CD4-positive, alpha-beta T cell (primary cell): ENCODE measurements around the gene DEFB118. TPM values are rescaled to one million over a fixed set of nuclear protein-coding genes. Genes with fewer than 3 reads are reported as not detected.

Experiments used
- ATAC-seq: fragments of 200-7000 bp; cut with Tn5 transposase; one replicate; pipeline ENCODE4 v1.10.0; 2022; ENCODE audit warnings: mild to moderate bottlenecking; ENCODE audit not compliant: poor library complexity
- CTCF ChIA-PET: fragments of 350-600 bp; sonication (Branson Sonifier 250); formaldehyde crosslinking; loops from one replicate; lab custom pipeline; 2021; ENCODE audit warnings: antibody characterized with exemption, inconsistent platforms; lab: Charles Lee
- POLR2A ChIA-PET: fragments of 350-600 bp; sonication (Branson Sonifier 250); formaldehyde crosslinking; loops from one replicate; lab custom pipeline; 2021; ENCODE audit warnings: antibody characterized with exemption, inconsistent platforms; lab: Charles Lee
- DNase-seq, 14 experiments: peaks; one replicate each; pipeline ENCODE4 v3.0.0-alpha.2; 2013 to 2020; ENCODE audit warnings: mixed read lengths in 2 of 14
- H3K27ac ChIP-seq, 2 donors: one replicate each; pipeline versions ENCODE4 v1.5.1 to v1.7.0; 2013; ENCODE audit warnings: low read length in 2 of 2, low read depth in 1 of 2, mild to moderate bottlenecking in 1 of 2
- H3K27me3 ChIP-seq, 2 experiments: 1 replicate in 1 of 2; 2 replicates in 1 of 2; pipeline versions ENCODE4 v1.6.1 to v1.7.0; 2013; ENCODE audit warnings: low read length in 2 of 2, control low read depth in 1 of 2, mild to moderate bottlenecking in 1 of 2, moderate library complexity in 1 of 2; ENCODE audit not compliant: insufficient read depth in 2 of 2, control insufficient read depth in 1 of 2
- H3K36me3 ChIP-seq: one replicate; pipeline ENCODE4 v1.6.1; 2013; ENCODE audit warnings: low read length, control low read depth; ENCODE audit not compliant: insufficient read depth
- H3K4me1 ChIP-seq: one replicate; pipeline ENCODE4 v1.6.1; 2013; ENCODE audit warnings: low read length, control low read depth; ENCODE audit not compliant: insufficient read depth
- H3K4me3 ChIP-seq: one replicate; pipeline ENCODE4 v1.5.1; 2013; ENCODE audit warnings: mild to moderate bottlenecking, low read length, moderate library complexity
- H3K9me3 ChIP-seq, 2 experiments: 1 replicate in 1 of 2; 2 replicates in 1 of 2; pipeline versions ENCODE4 v1.6.1 to v1.7.0; 2013; ENCODE audit warnings: low read length in 2 of 2, mild to moderate bottlenecking in 2 of 2, control low read depth in 1 of 2, moderate library complexity in 1 of 2; ENCODE audit not compliant: control insufficient read depth in 1 of 2, insufficient read depth in 1 of 2
- H3K27ac Mint-ChIP-seq: one replicate; pipeline ENCODE4 v1.8.0; 2020; ENCODE audit warnings: mixed read lengths
- H3K27me3 Mint-ChIP-seq: one replicate; pipeline ENCODE4 v1.8.0; 2021; ENCODE audit warnings: mixed read lengths
- H3K36me3 Mint-ChIP-seq: one replicate; pipeline ENCODE4 v1.8.0; 2021; ENCODE audit warnings: low read depth, mixed read lengths
- H3K4me1 Mint-ChIP-seq: one replicate; pipeline ENCODE4 v1.8.0; 2021; ENCODE audit warnings: low read depth, mixed read lengths
- H3K4me3 Mint-ChIP-seq: one replicate; pipeline ENCODE4 v1.8.0; 2020; ENCODE audit warnings: mild to moderate bottlenecking, mixed read lengths
- H3K9me3 Mint-ChIP-seq: one replicate; pipeline ENCODE4 v1.8.0; 2020; ENCODE audit warnings: mixed read lengths
- CTCF ChIP-seq: fragments of 200-600 bp; IDR thresholded peaks from one replicate; pipeline ENCODE4 v1.8.0; 2022; ENCODE audit warnings: antibody characterized with exemption, mild to moderate bottlenecking
- intact Hi-C, 2 experiments: fragments of 100-400 bp; cut with DNase I in 1 of 2; cut with micrococcal nuclease in 1 of 2; formaldehyde crosslinking; loops; one replicate each; pipeline versions ENCODE4 v1.15.1 to v1.9.0; 2023 to 2025; cut with DNase I, micrococcal nuclease
- total RNA-seq, 174 experiments: library from RNA in 2 of 174; stranded (reverse) in 2 of 174; gene quantifications; one replicate each; pipeline ENCODE4 v1.2.3 and lab custom pipeline; 2021 to 2026

DEFB118 gene
- total RNA-seq, 2 experiments from 2014 or later, result not detected

GRCh38 chr20:31418307-31418706, 49.9 kb downstream of the DEFB118 start:
- CTCF ChIA-PET, result no interaction called here
- H3K27me3 Mint-ChIP-seq, result peaks cover 29% of the 10 kb centered on the region
- no peak for ATAC-seq

More at GRCh38 chr20:31418307-31418706, 49.9 kb downstream of the DEFB118 start:
- intact Hi-C loops, result no loop called here
- POLR2A ChIA-PET, result no interaction called here
- Histone ChIP-seq H3K27me3 (peaks cover 0 to 3% of the 10 kb centered on the region in 2 experiments), H3K4me1 (no peaks in the 10 kb centered on the region), H3K36me3 (no peaks in the 10 kb centered on the region), H3K9me3 (no peaks in the 10 kb centered on the region), H3K27ac (no peak overlapping the region), H3K4me3 (no peak overlapping the region)
- Mint-ChIP-seq H3K4me3 (no peak overlapping the region), H3K27ac (no peak overlapping the region), H3K9me3 (no peaks in the 10 kb centered on the region), H3K36me3 (no peaks in the 10 kb centered on the region), H3K4me1 (no peaks in the 10 kb centered on the region)
- no peak for DNase-seq
- TF ChIP-seq CTCF, result no peak

Other genes starting within 250 kb of the DEFB118 start
- gene DEFB115, start 110.9 kb upstream of the DEFB118 start, total RNA-seq, result not detected
- gene DEFB116, start 60.0 kb upstream of the DEFB118 start, total RNA-seq, result not detected
- not detected for gene DEFB119, start 22.0 kb downstream of the DEFB118 start, total RNA-seq
- not detected for gene DEFB121, start 37.6 kb downstream of the DEFB118 start, total RNA-seq
- gene DEFB123, start 72.0 kb downstream of the DEFB118 start, total RNA-seq, result not detected
- not detected for gene DEFB124, start 106.5 kb downstream of the DEFB118 start, total RNA-seq
- gene REM1, start 106.7 kb downstream of the DEFB118 start, total RNA-seq, result not detected
- gene HM13, start 145.8 kb downstream of the DEFB118 start, total RNA-seq, result 100 to 1,000 TPM in 1 of 2 experiments, 10 to 100 TPM in 1; 97.8 to 113 TPM
- gene ID1, start 236.7 kb downstream of the DEFB118 start, total RNA-seq, result 10 to 100 TPM; 22.8 to 24.2 TPM